ENCODE results near the gene VAV3.
A peak's percentile ranks its signal among the peaks of the same experiment; 100 is the strongest.

Gene VAV3

GRCh38 chr1:107942814-107943213, 22.2 kb downstream of the VAV3 start:
- TF ChIP-seq CTCF (conservative IDR thresholded peaks at IDR 0.05), result no peak
- no peak overlapping the region for H3K27ac ChIP-seq

- no peak for TF ChIP-seq CTCF (conservative IDR thresholded peaks at IDR 0.05)
- no peak overlapping the region for H3K27ac ChIP-seq
Measured at GRCh38 chr1:107941531-107941930, 23.4 kb downstream of the VAV3 start.

GRCh38 chr1:107941123-107941522, 23.9 kb downstream of the VAV3 start:
- TF ChIP-seq CTCF (conservative IDR thresholded peaks at IDR 0.05), result no peak
- no peak overlapping the region for H3K27ac ChIP-seq

GRCh38 chr1:107940701-107941100, 24.3 kb downstream of the VAV3 start:
- no peak for TF ChIP-seq CTCF (conservative IDR thresholded peaks at IDR 0.05)
- no peak overlapping the region for H3K27ac ChIP-seq

- TF ChIP-seq CTCF (conservative IDR thresholded peaks at IDR 0.05), result no peak
- H3K27ac ChIP-seq, result no peak overlapping the region
Measured at GRCh38 chr1:107940017-107940577, 24.9 kb downstream of the VAV3 start.

- no peak overlapping the region for H3K27ac ChIP-seq
- no peak for TF ChIP-seq CTCF (conservative IDR thresholded peaks at IDR 0.05)
Measured at GRCh38 chr1:107939256-107939655, 25.7 kb downstream of the VAV3 start.

GRCh38 chr1:107936498-107937481, 28.2 kb downstream of the VAV3 start:
- 0 out of 2 replicates have a peak, but pooled peaks have one; percentile 22 for TF ChIP-seq CTCF (conservative IDR thresholded peaks at IDR 0.05)

More at GRCh38 chr1:107936498-107937481, 28.2 kb downstream of the VAV3 start:
- H3K27ac ChIP-seq, result peak overlapping the region; percentile 36
